Coronary artery (tissue), 2 donors: ENCODE measurements around the gene CA12.
"Not testable (repeated sequence)": the region's sequence is repeated elsewhere in the genome, so short reads cannot be mapped to it uniquely, and the experiment has no call there.

Experiments
- DNase-seq: peaks from one replicate; pipeline ENCODE4 v3.0.0-alpha.2; 2017; ENCODE audit warnings: low spot score
- H3K27ac ChIP-seq, 2 donors: fragments of 200-600 bp; sonication (generic); one replicate each; pipeline ENCODE4 v1.5.1; 2016 to 2019
- H3K4me3 ChIP-seq: fragments of 200-600 bp; sonication (generic); 2 replicates; pipeline ENCODE4 v1.5.1; 2016; ENCODE audit warnings: mild to moderate bottlenecking, moderate library complexity
- TF ChIP-seq, protein P1 (sequence below): fragments of 200-600 bp; sonication (generic); IDR thresholded peaks from one replicate; pipeline ENCODE4 v1.5.1; 2019; ENCODE audit warnings: antibody characterized with exemption

The CA12 gene

DNA sequence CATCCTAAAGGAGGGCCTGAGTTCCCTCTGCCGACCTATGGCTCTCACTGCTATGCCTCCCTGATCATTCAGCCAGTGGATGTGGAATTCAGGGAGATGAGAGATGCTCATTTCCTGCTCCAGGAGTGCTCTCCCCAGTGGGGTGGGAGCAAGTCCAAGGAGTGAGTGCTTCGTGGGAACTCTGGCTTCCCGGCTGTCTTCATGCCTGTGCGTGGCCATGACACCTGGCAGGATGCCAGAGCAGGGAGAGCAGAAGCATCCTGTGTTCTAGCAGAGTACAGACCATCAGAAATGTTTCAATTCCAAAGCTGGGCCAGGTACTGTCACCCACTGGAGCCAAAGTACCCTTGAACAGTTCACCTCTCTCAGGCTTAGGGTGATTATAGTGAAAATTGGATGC is 59.1 kb downstream of the CA12 start:
- DNase-seq = no peak

DNA sequence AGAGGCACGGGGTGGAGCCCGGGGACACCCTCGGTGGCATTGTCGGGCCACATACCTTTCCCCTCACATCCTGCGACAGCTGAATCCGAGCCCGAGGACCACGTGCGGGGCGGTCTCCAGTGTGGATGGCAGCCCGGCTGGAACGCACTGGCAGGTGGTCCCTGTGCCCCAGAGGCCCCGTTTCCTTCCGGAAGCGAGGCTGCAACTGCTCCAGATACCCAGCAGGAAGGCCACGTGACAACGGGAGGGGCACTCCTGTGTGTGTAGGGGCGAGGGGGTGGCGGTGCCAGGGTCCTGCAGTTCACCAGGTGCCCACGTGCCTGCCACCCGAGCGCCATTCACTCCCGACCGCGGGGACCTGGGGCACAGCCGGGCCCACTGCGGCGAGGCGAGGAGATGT is 60.2 kb downstream of the CA12 start:
- Histone ChIP-seq H3K4me3 (no peak overlapping the region), H3K27ac (no peak overlapping the region)
- TF ChIP-seq, protein P1, sequence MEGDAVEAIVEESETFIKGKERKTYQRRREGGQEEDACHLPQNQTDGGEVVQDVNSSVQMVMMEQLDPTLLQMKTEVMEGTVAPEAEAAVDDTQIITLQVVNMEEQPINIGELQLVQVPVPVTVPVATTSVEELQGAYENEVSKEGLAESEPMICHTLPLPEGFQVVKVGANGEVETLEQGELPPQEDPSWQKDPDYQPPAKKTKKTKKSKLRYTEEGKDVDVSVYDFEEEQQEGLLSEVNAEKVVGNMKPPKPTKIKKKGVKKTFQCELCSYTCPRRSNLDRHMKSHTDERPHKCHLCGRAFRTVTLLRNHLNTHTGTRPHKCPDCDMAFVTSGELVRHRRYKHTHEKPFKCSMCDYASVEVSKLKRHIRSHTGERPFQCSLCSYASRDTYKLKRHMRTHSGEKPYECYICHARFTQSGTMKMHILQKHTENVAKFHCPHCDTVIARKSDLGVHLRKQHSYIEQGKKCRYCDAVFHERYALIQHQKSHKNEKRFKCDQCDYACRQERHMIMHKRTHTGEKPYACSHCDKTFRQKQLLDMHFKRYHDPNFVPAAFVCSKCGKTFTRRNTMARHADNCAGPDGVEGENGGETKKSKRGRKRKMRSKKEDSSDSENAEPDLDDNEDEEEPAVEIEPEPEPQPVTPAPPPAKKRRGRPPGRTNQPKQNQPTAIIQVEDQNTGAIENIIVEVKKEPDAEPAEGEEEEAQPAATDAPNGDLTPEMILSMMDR = no peak

More for the DNA sequence above, 59.1 kb downstream of the CA12 start:
- no peak overlapping the region for H3K27ac ChIP-seq
- no peak overlapping the region for H3K4me3 ChIP-seq
- TF ChIP-seq, protein P1 = no peak

DNA sequence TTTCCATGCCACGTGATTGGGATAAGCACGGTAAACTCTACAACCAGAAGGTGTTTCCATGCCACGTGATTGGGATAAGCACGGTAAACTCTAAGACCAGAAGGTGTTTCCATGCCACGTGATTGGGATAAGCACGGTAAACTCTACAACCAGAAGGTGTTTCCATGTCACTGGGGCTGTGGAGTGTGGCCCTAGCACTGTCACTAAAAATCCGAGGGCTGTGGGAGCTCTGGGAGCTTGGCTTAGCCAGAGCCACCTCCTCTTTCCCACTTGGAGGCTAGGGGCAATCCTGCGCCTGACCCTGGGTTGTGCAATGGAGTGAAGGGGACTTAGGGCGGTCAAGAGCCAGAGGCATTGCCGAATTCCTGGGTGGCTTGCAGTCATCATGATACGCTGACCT is 60.7 kb downstream of the CA12 start:
- not testable (repeated sequence) for DNase-seq, H3K27ac ChIP-seq, H3K4me3 ChIP-seq

More for the DNA sequence above, 60.2 kb downstream of the CA12 start:
- no peak for DNase-seq

DNA sequence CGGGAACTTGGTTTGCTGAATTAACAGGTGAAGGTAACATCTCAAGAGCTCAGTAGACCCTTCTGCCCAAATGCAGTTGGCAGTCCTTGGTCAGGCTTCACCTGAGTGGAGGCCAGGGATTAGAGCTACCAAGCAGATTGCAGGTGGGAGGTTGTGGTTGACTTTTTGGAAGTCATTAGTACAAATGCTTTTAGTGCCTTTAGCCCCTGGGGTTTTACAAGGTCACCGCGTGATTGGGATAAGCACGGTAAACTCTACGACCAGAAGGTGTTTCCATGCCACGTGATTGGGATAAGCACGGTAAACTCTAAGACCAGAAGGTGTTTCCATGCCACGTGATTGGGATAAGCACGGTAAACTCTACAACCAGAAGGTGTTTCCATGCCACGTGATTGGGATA is 61.2 kb downstream of the CA12 start:
- not testable (repeated sequence) for H3K27ac ChIP-seq, DNase-seq, H3K4me3 ChIP-seq

DNA sequence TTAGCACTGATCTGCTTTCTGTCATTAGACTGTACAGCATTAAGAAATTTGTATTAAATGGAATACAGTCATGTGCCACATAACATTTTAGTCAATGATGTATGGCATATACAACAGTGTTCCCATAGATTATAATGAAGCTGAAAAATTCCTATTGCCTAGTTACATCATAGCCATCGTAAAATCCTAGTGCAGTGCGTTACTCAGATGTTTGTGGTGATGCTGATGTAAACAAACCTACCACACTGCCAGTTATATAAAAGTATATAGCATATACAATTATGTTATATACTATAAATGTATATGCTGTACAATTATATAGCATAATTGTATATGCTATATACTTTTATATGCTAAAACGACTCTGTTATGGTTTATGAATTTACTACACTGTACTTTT is 62.6 kb downstream of the CA12 start:
- TF ChIP-seq, protein P1 = no peak
- Histone ChIP-seq H3K27ac (no peak overlapping the region), H3K4me3 (no peak overlapping the region)
- no peak for DNase-seq

DNA sequence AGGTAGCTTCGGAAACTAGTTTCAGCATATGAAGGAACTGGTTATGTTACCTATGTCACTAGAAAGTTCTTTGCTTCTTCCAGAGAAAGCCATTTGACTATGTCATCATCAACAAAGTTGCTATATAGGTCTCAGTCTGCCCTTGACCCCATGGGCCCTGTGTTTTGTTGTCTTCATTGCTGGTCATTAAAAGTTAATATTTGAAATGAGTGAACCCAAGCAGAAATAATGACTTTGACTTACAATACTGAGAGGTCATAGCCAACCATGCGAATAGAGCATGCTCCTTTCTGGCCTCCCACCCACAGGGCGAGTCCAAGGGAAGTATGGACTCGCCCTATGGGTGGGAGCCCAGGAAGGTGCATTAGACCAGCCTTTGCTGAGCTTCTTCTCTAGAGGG is 63.3 kb downstream of the CA12 start:
- no peak for DNase-seq
- Histone ChIP-seq H3K4me3 (no peak overlapping the region), H3K27ac (no peak overlapping the region)
- TF ChIP-seq, protein P1 = no peak

DNA sequence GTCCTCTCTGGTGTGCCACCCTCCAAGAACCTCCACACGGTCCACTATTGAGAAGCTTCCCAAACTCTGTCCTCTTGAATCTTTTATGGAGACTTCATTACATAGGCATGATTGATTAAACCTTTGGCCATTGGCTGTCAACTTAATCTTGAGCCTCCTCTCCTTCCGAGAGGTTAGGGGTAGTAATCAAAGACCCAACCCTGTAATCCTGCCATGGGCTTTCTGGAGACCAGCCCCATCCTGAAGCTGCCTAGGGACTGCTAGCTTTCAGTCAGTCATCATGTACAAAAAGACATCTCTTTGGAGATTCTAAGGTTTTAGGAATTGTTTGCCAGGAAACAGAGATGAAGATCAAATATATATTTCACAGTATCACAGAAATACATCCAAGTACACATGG is 67.2 kb downstream of the CA12 start:
- TF ChIP-seq, protein P1 = no peak
- no peak for DNase-seq
- H3K4me3 ChIP-seq = no peak overlapping the region
- no peak overlapping the region for H3K27ac ChIP-seq

DNA sequence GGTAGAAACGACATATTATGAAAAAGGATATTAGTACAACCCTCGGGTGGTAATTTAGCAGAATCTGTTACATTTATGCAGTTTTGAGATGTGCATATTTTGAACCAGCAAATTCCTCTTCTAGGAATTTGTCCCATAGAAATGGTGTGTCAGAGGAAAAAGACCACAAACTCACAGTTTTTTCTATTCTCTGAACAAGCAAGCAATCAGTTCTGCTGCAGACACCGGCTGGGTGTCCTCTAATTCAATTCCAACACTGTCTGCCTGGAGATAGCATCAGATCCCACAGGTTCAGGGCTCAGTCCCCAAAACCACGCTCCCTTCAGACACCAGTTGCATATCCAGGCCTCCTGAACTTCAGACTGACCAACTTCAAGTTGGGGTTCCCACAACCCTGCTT is 67.8 kb downstream of the CA12 start:
- no peak overlapping the region for H3K27ac ChIP-seq
- H3K4me3 ChIP-seq = no peak overlapping the region
- DNase-seq = no peak
- TF ChIP-seq, protein P1 = no peak
